Activated CD4-positive, alpha-beta T cell treated with anti-CD3 and anti-CD28 coated beads for 36 hours (primary cell): Measurements from ENCODE around the gene GLYATL2. TPM values are rescaled to one million over a fixed set of nuclear protein-coding genes. Genes with fewer than 3 reads are reported as not detected.

ENCODE experiments used
- ATAC-seq: fragments of 200-7000 bp; cut with Tn5 transposase; one replicate; pipeline ENCODE4 v1.10.0; 2021; ENCODE audit warnings: mild to moderate bottlenecking, moderate library complexity
- CTCF ChIA-PET: fragments of 350-600 bp; sonication (Branson Sonifier 250); formaldehyde crosslinking; loops from one replicate; lab custom pipeline; 2021; ENCODE audit warnings: antibody characterized with exemption; lab: Charles Lee
- POLR2A ChIA-PET: fragments of 350-600 bp; sonication (Branson Sonifier 250); formaldehyde crosslinking; loops from one replicate; lab custom pipeline; 2021; ENCODE audit warnings: antibody characterized with exemption, inconsistent platforms; lab: Charles Lee
- DNase-seq: peaks from one replicate; pipeline ENCODE4 v3.0.0-alpha.2; 2020
- H3K27ac Mint-ChIP-seq: one replicate; pipeline ENCODE4 v1.8.0; 2021; ENCODE audit warnings: mixed read lengths
- H3K27me3 Mint-ChIP-seq: one replicate; pipeline ENCODE4 v1.8.0; 2021; ENCODE audit warnings: mixed read lengths
- H3K36me3 Mint-ChIP-seq: one replicate; pipeline ENCODE4 v1.8.0; 2021; ENCODE audit warnings: low read depth, mixed read lengths
- H3K4me1 Mint-ChIP-seq: one replicate; pipeline ENCODE4 v1.8.0; 2021; ENCODE audit warnings: mixed read lengths
- H3K4me3 Mint-ChIP-seq: one replicate; pipeline ENCODE4 v1.8.0; 2021; ENCODE audit warnings: mild to moderate bottlenecking, moderate library complexity, mixed read lengths
- H3K9me3 Mint-ChIP-seq: one replicate; pipeline ENCODE4 v1.8.0; 2021; ENCODE audit warnings: low read depth, mixed read lengths
- intact Hi-C, 2 experiments: fragments of 100-400 bp; cut with DNase I in 1 of 2; cut with micrococcal nuclease in 1 of 2; formaldehyde crosslinking; loops; one replicate each; pipeline versions ENCODE4 v1.14.2 to v1.15.1; 2022 to 2024; cut with DNase I, micrococcal nuclease
- total RNA-seq, 2 experiments: library from RNA; stranded (reverse); gene quantifications; one replicate each; pipeline ENCODE4 v1.2.3, GENCODE V29; 2021

The GLYATL2 gene
- total RNA-seq, 2 experiments from 2014 or later = not detected

GRCh38 chr11:58796333-58796732 lies 48.2 kb downstream of the GLYATL2 start:
- no peak overlapping the region for H3K4me3 Mint-ChIP-seq
- ATAC-seq (no peak), DNase-seq (no peak)
- H3K9me3 Mint-ChIP-seq = no peaks in the 10 kb centered on the region
- peaks cover 2% of the 10 kb centered on the region for H3K36me3 Mint-ChIP-seq
- ChIA-PET CTCF (interaction anchor here (0.6 to 1.3 kb wide), 3 partner anchors 10 to 923 kb away, joined by 3 to 4 read pairs (median 3); no protein-coding TSS in a partner anchor), POLR2A (no interaction called here)
- H3K27ac Mint-ChIP-seq = no peak overlapping the region
- intact Hi-C loops = no loop called here
- no peaks in the 10 kb centered on the region for H3K4me1 Mint-ChIP-seq
- H3K27me3 Mint-ChIP-seq = peaks cover 20% of the 10 kb centered on the region

- H3K36me3 Mint-ChIP-seq = no peaks in the 10 kb centered on the region
- ChIA-PET CTCF (interaction anchor here (0.6 to 1.9 kb wide), 21 partner anchors 8 to 902 kb away, joined by 3 to 11 read pairs (median 3); partner anchors contain the start of gene GLYAT), POLR2A (no interaction called here)
- no peak overlapping the region for H3K27ac Mint-ChIP-seq
- DNase-seq = peak; percentile 58
- no peaks in the 10 kb centered on the region for H3K4me1 Mint-ChIP-seq
- ATAC-seq = peak; percentile 87
- H3K4me3 Mint-ChIP-seq = no peak overlapping the region
- intact Hi-C loops = loop anchor here (1.0 to 2.0 kb wide), 5 partner anchors 113 to 220 kb away; no protein-coding TSS in a partner anchor
- H3K9me3 Mint-ChIP-seq = no peaks in the 10 kb centered on the region
- H3K27me3 Mint-ChIP-seq = peaks cover 4% of the 10 kb centered on the region
Measured at GRCh38 chr11:58788355-58789023, 56.0 kb downstream of the GLYATL2 start.

GRCh38 chr11:58787903-58788302 lies 56.6 kb downstream of the GLYATL2 start:
- Mint-ChIP-seq H3K9me3 (no peaks in the 10 kb centered on the region), H3K4me3 (no peak overlapping the region), H3K27ac (no peak overlapping the region), H3K4me1 (no peaks in the 10 kb centered on the region), H3K27me3 (peaks cover 4% of the 10 kb centered on the region), H3K36me3 (no peaks in the 10 kb centered on the region)
- ChIA-PET CTCF (interaction anchor here (0.6 to 1.9 kb wide), 17 partner anchors 8 to 503 kb away, joined by 3 to 11 read pairs (median 3); partner anchors contain the start of gene GLYAT), POLR2A (no interaction called here)
- DNase-seq (peak; percentile 30), ATAC-seq (peak; percentile 71)
- intact Hi-C loops = loop anchor here (1.0 to 2.0 kb wide), 5 partner anchors 113 to 220 kb away; no protein-coding TSS in a partner anchor

GRCh38 chr11:58786693-58787092 lies 57.8 kb downstream of the GLYATL2 start:
- no peaks in the 10 kb centered on the region for H3K9me3 Mint-ChIP-seq
- H3K27me3 Mint-ChIP-seq = peaks cover 4% of the 10 kb centered on the region
- H3K4me3 Mint-ChIP-seq = no peak overlapping the region
- ATAC-seq (no peak), DNase-seq (no peak)
- no peaks in the 10 kb centered on the region for H3K36me3 Mint-ChIP-seq
- H3K4me1 Mint-ChIP-seq = no peaks in the 10 kb centered on the region
- CTCF ChIA-PET = interaction anchor here (0.7 to 1.1 kb wide), 4 partner anchors 10 to 377 kb away, joined by 3 to 4 read pairs (median 3); no protein-coding TSS in a partner anchor
- intact Hi-C loops = no loop called here
- POLR2A ChIA-PET = no interaction called here
- no peak overlapping the region for H3K27ac Mint-ChIP-seq

GRCh38 chr11:58784995-58785394 lies 59.5 kb downstream of the GLYATL2 start:
- no peak overlapping the region for H3K4me3 Mint-ChIP-seq
- intact Hi-C loops = no loop called here
- no peaks in the 10 kb centered on the region for H3K36me3 Mint-ChIP-seq
- ChIA-PET POLR2A (no interaction called here), CTCF (no interaction called here)
- ATAC-seq (no peak), DNase-seq (no peak)
- no peak overlapping the region for H3K27ac Mint-ChIP-seq
- H3K4me1 Mint-ChIP-seq = no peaks in the 10 kb centered on the region
- peaks cover 7% of the 10 kb centered on the region for H3K9me3 Mint-ChIP-seq
- H3K27me3 Mint-ChIP-seq = no peaks in the 10 kb centered on the region

Other genes starting within 250 kb of the GLYATL2 start
- gene CNTF, start 222.0 kb downstream of the GLYATL2 start, total RNA-seq = 1 to 10 TPM; 1.6 to 3.4 TPM
- not detected for gene GLYAT, start 112.8 kb downstream of the GLYATL2 start, total RNA-seq
- 1 to 10 TPM in 1 of 2 experiments, under 1 TPM in 1; 0.50 to 1.2 TPM for gene GLYATL1, start 94.8 kb upstream of the GLYATL2 start, total RNA-seq
- gene GLYATL1B, start 241.6 kb upstream of the GLYATL2 start, total RNA-seq = not detected